ENCODE data around the gene EMILIN1.

The EMILIN1 gene

DNA sequence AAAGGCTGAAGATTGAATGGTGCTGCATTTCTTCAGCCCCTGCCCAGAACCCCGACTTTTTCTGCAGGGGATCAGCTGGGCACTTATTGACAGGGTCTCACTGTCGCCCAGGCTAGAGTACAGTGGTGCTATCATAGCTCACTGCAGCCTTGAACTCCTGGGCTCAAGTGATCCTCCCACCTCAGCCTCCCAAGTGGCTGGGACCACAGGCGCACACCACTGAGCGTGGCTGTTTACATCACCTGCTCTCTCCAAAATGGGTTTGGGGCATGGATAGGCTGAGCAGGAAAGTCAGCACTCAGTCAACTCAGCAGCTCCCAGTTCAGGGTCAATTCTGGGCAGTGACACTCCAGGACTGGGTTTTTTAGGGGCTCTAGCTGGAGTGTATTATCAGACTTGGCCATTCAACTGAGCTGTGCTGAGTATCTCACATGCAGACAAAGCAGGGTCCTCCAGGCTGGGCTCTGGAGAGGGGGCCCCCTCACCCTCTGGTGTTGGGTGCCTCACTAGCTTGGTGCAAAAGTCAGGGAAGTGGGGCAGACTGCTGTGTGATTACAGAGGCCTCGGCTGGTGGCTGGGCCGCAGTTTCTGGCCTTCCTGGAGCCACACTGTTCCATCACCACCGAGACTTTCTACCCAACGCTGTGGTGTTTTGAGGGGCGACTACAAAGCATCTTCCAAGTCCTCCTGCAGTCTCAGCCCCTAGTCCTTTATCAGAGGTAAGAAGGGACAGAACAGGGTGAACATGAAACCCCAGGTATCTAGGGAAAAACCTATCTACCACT, 49.7 kb downstream of the EMILIN1 start:
- no peak for DNase-seq

DNA sequence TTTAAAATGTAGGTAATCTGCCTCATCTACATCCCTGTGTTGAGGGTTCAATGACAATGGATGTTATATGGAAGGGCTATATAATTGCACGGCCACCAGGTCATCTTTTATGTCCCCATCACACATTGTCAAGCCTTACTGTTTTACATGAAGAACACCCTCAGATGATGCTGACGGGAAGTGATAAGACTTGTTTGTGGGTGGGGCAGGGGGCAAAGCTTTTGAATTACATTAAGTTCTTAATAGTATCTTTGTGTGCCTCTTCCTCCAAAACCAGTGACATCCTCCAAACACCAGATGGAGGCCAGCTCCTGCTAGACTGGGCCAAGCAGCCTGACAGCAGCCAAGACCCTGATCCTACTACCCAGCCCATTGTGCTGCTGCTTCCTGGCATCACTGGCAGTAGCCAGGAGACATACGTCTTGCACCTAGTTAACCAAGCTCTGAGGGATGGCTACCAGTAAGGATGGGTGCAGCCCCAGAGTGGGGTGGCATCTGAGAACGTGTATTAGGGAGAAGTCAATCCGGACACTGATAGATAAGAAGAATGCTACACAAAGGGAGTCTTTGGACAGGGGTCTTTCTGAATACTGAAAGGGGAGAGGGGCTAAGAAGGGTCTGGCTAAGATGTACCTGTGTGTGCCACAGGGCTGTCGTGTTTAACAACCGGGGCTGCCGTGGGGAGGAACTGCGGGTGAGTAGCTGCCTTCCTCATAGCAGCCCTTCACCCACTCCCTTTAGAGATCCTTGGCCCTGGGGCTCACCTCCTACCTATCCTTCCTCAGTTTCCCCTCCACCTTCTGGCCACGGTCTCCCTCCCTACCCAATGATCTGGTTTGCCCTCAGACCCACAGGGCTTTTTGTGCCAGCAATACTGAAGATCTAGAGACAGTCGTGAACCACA, 50.5 kb downstream of the EMILIN1 start:
- DNase-seq = no peak

DNA sequence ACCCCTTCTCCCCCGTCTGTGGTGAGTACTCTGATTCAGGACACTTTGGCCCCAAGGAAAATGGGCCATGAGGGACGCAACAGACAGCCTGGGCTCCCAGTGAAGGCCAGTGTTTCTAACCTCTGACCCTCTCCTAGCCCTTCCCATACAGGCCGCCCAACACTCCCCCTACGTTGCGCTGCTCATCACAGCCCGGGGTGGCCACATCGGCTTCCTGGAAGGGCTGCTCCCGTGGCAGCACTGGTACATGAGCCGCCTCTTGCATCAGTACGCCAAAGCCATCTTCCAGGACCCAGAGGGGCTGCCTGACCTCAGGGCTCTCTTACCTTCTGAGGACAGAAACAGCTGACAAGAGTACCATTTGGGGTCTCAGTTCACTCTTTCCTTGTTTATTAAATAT, 52.0 kb downstream of the EMILIN1 start:
- no peak for DNase-seq

DNA sequence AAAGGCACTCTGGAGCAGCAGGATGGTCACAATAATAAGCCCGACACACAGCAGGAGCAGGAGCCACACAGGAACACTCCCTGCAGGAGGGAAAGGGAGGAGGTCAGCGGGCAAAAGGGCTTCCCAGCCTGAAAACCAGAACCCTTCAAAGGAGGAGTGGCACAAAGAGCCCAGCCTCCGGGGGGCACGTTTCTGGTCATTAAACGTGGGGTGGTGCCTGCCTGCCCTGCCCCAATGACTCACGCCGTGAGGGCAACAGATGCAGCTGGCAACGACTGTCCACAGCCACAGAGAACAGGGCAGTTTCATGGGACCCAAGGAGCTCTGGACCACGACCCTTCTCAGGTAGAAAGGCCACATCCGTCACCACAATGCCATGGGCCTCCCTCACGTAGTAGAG, 53.0 kb downstream of the EMILIN1 start:
- DNase-seq = no peak

DNA sequence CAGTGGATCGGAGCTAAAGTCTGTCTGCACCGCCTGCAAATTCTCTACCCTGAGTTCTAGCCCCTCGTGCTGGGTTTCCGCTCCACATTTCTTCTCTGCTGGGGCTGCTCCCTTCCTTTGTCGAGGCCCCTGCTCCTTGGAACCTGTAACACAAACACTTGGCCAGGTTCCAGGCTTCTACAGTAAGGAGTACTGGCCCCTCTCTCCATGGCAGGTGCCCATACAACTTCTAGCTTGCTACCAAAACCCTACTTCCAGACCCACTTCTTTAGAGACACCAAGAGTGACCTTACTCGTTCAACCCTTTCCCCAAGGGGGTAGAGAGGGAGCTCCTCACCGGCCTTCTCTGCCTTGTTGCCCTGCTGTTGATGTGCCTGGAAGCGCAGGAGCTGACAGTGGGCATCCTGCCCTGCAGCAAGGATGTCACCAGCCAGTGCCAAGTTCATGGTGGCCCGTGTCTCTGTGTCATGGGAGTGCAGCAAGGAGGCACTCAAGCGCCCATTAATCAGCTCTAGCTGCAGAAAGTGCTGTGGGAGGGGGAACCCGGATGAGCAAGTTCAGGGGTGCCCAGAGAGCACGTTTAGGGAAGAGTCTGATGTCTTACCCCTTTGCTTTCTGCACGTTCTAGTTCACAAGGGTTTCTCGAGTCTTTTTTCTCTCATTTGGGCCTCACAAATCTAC, 54.9 kb downstream of the EMILIN1 start:
- peak; percentile 14 for DNase-seq

DNA sequence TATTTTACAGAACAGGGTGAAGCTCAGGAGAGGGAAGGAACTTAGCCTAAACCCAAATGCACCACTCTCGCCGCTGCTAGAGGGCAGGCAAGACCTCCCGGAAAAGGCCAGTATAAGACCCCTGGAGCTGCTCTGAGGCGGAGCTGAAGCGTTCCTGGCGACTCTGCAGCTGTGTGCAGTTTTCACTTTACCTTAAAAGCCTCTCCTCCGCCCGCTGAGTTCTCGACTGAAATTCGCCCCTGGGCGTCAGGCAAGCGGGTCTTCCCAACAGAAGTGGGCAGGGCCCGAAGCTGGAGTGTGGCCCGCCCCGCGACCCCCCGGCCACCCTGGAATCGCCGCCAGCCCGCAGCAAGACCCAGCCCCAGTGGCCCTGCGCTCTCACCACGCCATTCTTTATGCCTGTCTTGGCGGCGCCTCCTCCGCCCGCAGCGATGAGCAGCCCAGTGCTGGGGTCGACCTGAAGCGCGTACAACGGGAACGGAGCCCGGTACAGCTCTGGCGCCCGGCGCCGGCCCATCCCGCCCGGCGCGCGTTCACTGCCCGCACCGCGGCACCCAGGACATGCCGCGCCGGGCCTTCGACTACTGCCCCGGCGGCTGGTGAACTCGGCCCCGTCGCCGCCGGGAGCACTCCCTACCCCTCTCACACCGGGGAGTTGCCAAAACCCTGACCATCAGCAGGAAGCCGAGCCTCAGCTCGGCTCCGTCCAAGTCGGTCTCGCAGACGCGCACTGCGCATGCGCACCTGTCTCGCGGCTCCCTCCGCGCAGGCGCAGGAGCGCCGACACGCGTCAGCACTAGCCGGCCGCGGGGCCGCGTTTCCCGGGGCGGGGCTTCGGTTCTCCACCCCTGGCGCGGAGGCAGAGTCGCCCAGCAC, 55.7 kb downstream of the EMILIN1 start, which contains the start of gene PREB:
TSS of gene PREB (minus strand) at position 732 of the 876 bp plus-strand sequence. CDS start at position 517, 215 bp downstream.
- DNase-seq = peak; percentile 98

DNA sequence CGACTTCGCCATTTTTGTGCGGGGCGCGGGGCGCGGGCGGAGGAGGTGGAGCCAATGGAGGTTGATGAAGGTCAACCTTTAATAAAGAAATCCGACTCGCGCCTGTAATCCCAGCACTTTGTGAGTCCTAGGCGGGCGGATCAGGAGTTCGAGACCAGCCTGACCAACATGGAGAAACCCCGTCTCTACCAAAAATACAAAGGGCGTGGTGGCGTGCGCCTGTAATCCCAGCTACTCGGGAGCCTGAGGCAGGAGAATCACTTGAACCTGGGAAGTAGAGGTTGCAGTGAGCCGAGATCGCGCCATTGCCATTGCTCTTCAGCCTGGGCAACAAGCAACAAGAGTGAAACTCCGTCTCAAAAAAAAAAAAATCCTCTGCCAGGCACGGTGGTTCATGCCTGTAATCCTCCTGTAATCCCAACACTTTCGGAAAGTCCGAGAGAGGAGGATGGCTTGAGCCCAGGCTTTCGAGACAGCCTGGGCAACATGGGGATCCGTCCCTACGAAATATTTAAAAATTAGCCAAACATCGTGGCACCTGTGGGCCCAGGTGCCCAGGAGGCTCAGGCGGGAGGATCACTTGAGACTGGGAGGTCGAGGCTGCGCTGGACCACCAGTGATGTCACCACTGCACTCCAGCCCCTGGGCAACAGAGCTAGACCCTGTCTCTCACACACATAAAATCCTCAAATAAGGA, 56.5 kb downstream of the EMILIN1 start:
- DNase-seq = no peak

DNA sequence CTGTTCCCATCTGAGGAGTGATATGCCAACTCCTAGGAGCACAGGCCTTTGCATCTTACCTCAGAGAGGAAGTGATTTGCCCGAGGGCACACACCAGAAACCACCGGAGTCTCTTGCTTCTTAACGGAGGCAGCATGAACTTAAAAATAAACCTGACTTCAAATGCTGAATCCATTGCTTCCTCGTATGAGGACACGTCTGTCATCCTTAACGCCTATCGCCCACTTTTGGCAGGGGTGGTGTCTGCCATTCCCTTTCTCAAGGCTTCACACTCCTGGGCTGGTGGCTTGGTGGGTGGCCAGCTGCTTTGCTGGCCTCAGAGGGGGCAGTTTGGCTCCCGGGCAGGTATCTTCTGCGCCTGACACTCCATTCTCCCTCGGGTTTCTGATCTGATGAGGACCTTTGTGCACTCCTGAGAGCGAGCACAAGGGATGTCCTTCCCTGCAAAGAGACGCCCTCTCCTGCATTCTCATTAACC, 57.1 kb downstream of the EMILIN1 start:
- no peak for DNase-seq
